ENCODE measurements around the gene LIN54.

DNA sequence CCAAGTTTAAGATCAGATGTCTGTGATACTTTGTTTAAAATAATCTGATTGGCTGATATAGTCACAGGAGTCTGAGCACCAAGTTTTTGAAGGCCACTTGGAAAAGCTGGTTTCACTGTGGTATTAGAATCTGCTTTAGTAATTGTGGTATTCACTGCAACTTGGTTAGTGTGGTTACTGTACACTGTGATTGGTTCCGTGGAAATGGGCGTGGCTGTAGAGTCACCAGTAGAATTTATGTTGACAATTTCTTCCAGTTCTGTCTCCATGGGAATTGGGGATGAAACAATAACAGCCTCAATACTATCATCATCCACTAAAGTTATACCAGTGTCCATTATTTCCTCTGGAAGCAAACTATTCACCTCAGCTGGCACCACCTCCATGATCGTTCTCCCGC, 26.2 kb downstream of the LIN54 start:
- TF ChIP-seq CTCF (IDR thresholded peaks at IDR 0.05): no peak
- TF ChIP-seq EP300 (IDR thresholded peaks at IDR 0.05): no peak
- TF ChIP-seq POLR2A (IDR thresholded peaks at IDR 0.05): no peak

Measured in stomach (tissue), 4 donors.